ACHN (cell line): Measurements from ENCODE around the gene GRID2.
"Not testable (repeated sequence)": the region's sequence is repeated elsewhere in the genome, so short reads cannot be mapped to it uniquely, and the experiment has no call there.

Source experiments
- DNase-seq: peaks from one replicate; pipeline ENCODE4 v3.0.0-alpha.2; 2015
- in situ Hi-C: cut with HindIII; loops from 2 replicates; pipeline ENCODE4 v1.10.0; 2017; ENCODE audit warnings: low sequenced_read_pairs, low pct_ligation_motif_present, low pct_unique_long_range_greater_than_20kb

Gene GRID2

DNA sequence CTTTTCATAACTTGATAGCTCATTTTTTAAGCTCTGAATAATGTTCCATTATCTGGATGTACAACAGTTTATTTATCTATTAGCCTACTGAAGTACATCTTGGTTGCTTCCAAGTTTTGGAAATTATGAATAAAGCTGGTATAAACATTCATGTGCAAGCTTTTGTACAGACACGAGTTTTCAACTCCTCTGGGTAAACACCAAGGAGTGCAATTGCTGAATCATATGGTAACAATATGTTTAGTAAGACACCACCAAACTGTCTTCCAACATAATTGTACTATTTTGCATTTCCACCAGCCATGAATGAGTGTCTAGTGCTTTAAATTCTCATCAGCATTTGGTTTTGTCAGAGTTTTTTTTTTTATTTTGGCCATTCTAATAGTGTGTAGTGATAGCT lies 1258.1 kb downstream of the GRID2 start:
- in situ Hi-C loops: no loop called here

GRCh38 chr4:93568758-93569157 lies 1265.0 kb downstream of the GRID2 start:
- no peak for DNase-seq
- in situ Hi-C loops: no loop called here

More for the DNA sequence above, 1258.1 kb downstream of the GRID2 start:
- no peak for DNase-seq

DNA sequence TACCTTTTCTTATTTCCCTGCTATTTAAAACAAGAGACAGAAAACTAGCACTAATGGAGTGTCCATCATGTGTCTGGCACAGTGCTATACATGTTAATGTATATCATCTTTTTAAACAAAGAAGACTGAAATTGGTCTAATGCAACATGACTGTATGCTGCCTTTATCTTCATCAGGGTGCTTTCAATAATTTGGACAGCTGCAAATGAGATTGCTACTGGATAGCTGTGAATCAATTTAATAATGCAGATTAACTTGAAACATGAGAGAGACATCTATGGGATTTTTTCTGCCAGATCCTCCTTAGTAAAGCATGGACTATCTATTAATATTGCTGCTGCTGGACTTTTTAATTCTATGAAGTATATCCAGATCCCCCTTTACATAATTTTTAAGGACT lies 1269.5 kb downstream of the GRID2 start:
- no peak for DNase-seq
- in situ Hi-C loops: no loop called here

- no peak for DNase-seq
- in situ Hi-C loops: no loop called here
Observed at GRCh38 chr4:93578942-93579341, 1275.2 kb downstream of the GRID2 start.

DNA sequence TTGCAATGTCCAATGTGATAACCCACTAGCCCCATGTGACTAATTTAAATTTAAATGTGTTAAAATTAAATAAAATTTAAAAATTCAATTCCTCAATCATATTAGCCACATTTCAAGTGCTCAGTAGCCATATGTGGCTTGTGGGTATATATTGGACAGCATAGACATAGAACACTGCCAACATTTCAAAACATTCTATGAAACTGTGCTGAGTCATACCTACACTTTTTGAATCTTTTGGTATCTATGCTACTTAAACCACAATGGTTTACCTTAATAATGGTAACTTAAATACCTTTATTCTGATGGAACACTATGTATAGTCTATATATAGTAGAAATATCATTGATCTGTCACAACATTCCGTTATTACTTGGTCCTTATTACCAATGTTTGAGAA lies 1301.4 kb downstream of the GRID2 start:
- DNase-seq: no peak
- in situ Hi-C loops: no loop called here

- DNase-seq: no peak
- in situ Hi-C loops: no loop called here
Observed at GRCh38 chr4:93617606-93618005, 1313.8 kb downstream of the GRID2 start.

- no peak for DNase-seq
- in situ Hi-C loops: no loop called here
Observed at GRCh38 chr4:93633721-93634120, 1330.0 kb downstream of the GRID2 start.

- DNase-seq: no peak
- in situ Hi-C loops: no loop called here
Observed at GRCh38 chr4:93635943-93636342, 1332.2 kb downstream of the GRID2 start.

DNA sequence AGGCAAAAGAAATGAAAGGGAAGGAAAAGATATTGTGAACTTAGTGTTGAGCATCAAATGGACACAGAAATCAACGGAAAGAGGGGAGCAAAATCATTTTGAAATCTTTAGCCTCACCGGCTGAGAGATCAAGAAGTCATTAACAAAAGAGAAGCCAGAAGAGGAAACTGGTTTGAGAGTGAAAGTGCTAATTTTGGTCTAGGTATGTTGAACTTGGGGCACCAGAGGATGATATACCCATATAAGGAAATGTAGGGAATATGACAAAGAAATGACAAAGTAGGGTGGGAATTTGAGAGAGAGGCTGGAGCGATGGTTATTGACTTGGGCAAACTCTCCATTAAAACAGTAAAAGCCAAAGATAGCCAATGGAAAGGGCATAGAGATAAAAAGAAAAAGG lies 1341.4 kb downstream of the GRID2 start:
- in situ Hi-C loops: no loop called here
- DNase-seq: no peak

GRCh38 chr4:93646233-93646930 lies 1342.6 kb downstream of the GRID2 start:
- in situ Hi-C loops: no loop called here
- DNase-seq: no peak

- DNase-seq: no peak
- in situ Hi-C loops: no loop called here
Observed at GRCh38 chr4:93648258-93648657, 1344.5 kb downstream of the GRID2 start.

DNA sequence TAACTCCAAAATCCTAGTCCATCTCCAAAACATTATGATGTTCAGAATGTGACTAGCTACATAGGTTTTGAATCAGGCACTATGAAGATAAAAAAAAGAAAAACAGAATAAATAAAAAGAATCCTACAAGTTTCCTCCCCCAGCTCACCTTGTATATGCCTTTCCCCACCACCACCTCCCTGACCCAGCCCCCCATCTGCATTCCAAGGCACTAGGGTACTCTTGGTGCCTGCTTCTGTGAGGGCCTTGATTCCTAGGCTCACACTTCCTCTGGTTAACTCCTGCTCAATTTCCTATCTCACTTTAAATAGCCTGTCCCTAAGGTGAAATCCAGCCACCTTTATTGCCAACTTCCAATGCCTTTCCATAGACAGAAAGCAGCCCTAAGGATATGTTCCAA lies 1346.1 kb downstream of the GRID2 start:
- in situ Hi-C loops: no loop called here

DNA sequence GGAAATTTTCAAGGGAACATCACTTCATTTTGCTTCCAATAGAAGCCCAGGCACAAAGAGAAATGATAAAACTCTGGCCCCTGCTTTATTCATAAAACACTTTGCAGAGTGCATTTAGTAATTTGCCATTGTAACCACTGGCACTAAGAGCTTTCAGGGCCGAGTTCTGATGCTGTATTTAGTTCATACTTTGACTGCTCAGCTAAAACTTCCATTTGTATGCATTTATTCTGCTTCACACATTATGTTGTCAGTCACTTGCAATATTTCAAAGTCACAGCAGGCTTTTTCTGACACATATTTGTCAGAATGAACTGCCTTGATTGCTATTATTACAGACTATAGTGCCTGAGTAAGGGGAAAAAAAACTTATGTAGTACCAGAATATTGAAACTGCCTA lies 1350.4 kb downstream of the GRID2 start:
- in situ Hi-C loops: no loop called here
- DNase-seq: no peak

More for the DNA sequence above, 1346.1 kb downstream of the GRID2 start:
- DNase-seq: no peak

GRCh38 chr4:93657527-93657926 lies 1353.8 kb downstream of the GRID2 start:
- DNase-seq: no peak
- in situ Hi-C loops: no loop called here

DNA sequence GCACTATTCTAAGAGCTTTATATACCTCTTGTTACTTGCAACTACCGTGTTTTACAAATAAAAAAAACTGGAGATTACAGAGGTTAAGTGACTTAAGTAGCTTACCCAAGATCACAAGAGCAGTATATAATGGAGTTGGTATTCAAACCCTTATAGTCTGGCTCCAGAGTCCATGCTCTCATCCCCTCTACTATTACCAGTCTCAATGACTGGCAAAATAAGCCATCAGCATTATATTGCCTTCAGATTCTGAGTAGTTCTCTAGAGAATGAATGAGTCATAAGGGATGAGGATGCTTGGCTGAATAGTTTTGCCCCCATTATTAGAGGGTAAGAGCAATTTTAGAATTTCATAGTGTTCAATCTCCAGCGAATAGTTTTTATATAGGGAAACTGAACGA lies 1354.7 kb downstream of the GRID2 start:
- in situ Hi-C loops: no loop called here

DNA sequence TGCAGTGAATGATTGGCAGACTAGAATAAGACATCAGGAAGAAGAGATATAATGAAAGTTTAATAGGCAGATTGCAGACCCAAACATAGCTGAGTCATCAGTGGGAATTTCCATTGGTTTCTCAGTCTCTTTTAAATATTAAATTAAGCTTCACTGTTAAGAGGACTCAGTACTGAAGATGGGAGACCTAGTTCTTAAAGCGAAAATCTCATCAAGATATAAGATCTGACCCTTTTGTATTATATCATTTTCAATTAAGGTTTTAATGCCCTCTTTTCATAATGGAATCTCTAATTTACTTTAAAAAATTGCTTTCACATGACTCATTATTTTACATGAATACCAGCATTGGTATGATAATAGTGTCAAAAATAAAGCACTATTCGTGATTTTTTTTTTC lies 1355.9 kb downstream of the GRID2 start:
- no peak for DNase-seq
- in situ Hi-C loops: no loop called here

More for the DNA sequence above, 1354.7 kb downstream of the GRID2 start:
- no peak for DNase-seq

GRCh38 chr4:93660036-93660435 lies 1356.3 kb downstream of the GRID2 start:
- in situ Hi-C loops: no loop called here
- no peak for DNase-seq

- DNase-seq: no peak
- in situ Hi-C loops: no loop called here
Observed at GRCh38 chr4:93670434-93670833, 1366.7 kb downstream of the GRID2 start.

GRCh38 chr4:93671093-93671492 lies 1367.3 kb downstream of the GRID2 start:
- in situ Hi-C loops: no loop called here
- no peak for DNase-seq

DNA sequence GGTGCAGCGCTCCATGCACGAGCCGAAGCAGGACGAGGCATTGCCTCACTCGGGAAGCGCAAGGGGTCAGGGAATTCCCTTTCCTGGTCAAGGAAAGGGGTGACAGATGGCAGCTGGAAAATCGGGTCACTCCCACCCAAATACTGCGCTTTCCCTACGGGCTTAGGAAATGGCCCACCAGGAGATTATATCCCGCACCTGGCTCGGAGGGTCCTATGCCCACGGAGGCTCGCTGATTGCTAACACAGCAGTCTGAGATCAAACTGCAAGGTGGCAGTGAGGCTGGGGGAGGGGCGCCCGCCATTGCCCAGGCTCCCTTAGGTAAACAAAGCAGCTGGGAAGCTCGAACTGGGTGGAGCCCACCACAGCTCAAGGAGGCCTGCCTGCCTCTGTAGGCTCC lies 1373.2 kb downstream of the GRID2 start:
- in situ Hi-C loops, DNase-seq: not testable (repeated sequence)

DNA sequence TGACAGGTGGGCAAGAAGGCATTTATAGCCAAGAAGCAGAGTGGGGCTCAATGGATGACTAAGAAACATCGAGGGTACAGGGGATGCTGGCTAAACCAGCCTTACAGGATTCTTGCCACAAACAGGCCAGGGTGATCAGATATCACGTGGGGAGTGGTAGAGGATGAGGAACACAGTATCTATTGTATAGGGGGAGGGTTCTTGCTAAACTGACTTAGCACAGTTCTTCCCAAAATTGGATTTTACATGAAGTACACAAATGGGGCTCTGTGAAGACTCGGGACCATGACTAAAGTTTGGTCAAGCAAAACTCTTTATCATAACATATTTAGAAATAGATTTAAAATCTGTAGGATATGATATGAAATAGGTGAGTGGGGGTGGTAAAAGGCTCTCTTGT lies 1380.8 kb downstream of the GRID2 start:
- in situ Hi-C loops: no loop called here
- no peak for DNase-seq
